ENCODE results near the gene C3orf22. TPM values are rescaled to one million over a fixed set of nuclear protein-coding genes. Genes with fewer than 3 reads are reported as not detected.

The C3orf22 gene
- total RNA-seq, 3 donors from 2014 or later = not detected

GRCh38 chr3:126501736-126502135 is 57.0 kb downstream of the C3orf22 start:
- Histone ChIP-seq H3K4me1 (no peaks in the 10 kb centered on the region), H3K4me3 (no peak overlapping the region), H3K27me3 (peaks cover 0 to 12% of the 10 kb centered on the region in 2 donors), H3K36me3 (no peaks in the 10 kb centered on the region), H3K27ac (no peak overlapping the region), H3K9me3 (no peaks in the 10 kb centered on the region)
- TF ChIP-seq POLR2A (IDR thresholded peaks at IDR 0.05) = no peak
- intact Hi-C loops (cut with DNase I; ENCODE audit: low total_unique reads) = no loop called here
- DNase-seq (ENCODE audit: low spot score in 2 of 2) = no peak

GRCh38 chr3:126501054-126501453 is 57.7 kb downstream of the C3orf22 start:
- intact Hi-C loops (cut with DNase I; ENCODE audit: low total_unique reads) = no loop called here
- no peaks in the 10 kb centered on the region for H3K4me1 ChIP-seq

GRCh38 chr3:126500016-126500415 is 58.7 kb downstream of the C3orf22 start:
- H3K4me1 ChIP-seq = no peaks in the 10 kb centered on the region
- peaks cover 0 to 5% of the 10 kb centered on the region in 2 donors for H3K27me3 ChIP-seq
- H3K4me3 ChIP-seq = no peak overlapping the region
- H3K27ac ChIP-seq = no peak overlapping the region
- H3K9me3 ChIP-seq = no peaks in the 10 kb centered on the region
- DNase-seq (ENCODE audit: low spot score in 2 of 2) = no peak
- intact Hi-C loops (cut with DNase I; ENCODE audit: low total_unique reads) = no loop called here
- no peaks in the 10 kb centered on the region for H3K36me3 ChIP-seq
- TF ChIP-seq POLR2A (IDR thresholded peaks at IDR 0.05) (no peak), CTCF (IDR thresholded peaks at IDR 0.05) (no peak), POLR2AphosphoS5 (IDR thresholded peaks at IDR 0.05) (no peak)

More at GRCh38 chr3:126501054-126501453, 57.7 kb downstream of the C3orf22 start:
- Histone ChIP-seq H3K27me3 (peaks cover 0 to 11% of the 10 kb centered on the region in 2 donors), H3K4me3 (no peak overlapping the region), H3K27ac (no peak overlapping the region), H3K36me3 (no peaks in the 10 kb centered on the region), H3K9me3 (no peaks in the 10 kb centered on the region)
- TF ChIP-seq POLR2A (IDR thresholded peaks at IDR 0.05) = no peak
- DNase-seq (ENCODE audit: low spot score in 2 of 2) = no peak

Other genes starting within 250 kb of the C3orf22 start
- 100 to 1,000 TPM in 1 of 3 donors, 10 to 100 TPM in 2; 36.3 to 129 (median 44.2) TPM for gene KLF15, start 201.5 kb downstream of the C3orf22 start, total RNA-seq
- not detected for gene CFAP100, start 164.0 kb downstream of the C3orf22 start, total RNA-seq
- gene ZXDC, start 83.0 kb downstream of the C3orf22 start, total RNA-seq = 10 to 100 TPM; 37.6 to 42.4 (median 39.0) TPM
- not detected for gene UROC1, start 41.2 kb downstream of the C3orf22 start, total RNA-seq
- under 1 TPM in 2 of 3 donors, not detected in 1; 0.29 to 0.80 TPM for gene CHST13, start 34.8 kb downstream of the C3orf22 start, total RNA-seq
- 10 to 100 TPM; 11.8 to 19.3 (median 16.4) TPM for gene TXNRD3, start 96.2 kb upstream of the C3orf22 start, total RNA-seq
- gene CHCHD6, start 145.3 kb upstream of the C3orf22 start, total RNA-seq = 10 to 100 TPM; 12.2 to 21.2 (median 19.3) TPM

Data from breast epithelium (tissue), 4 donors.